Measurements from ENCODE around the gene HMCN1. TPM values are rescaled to one million over a fixed set of nuclear protein-coding genes. Genes with fewer than 3 reads are reported as not detected.

The HMCN1 gene
- polyA plus RNA-seq, 1 donor from 2014 or later: 0.66 TPM

DNA sequence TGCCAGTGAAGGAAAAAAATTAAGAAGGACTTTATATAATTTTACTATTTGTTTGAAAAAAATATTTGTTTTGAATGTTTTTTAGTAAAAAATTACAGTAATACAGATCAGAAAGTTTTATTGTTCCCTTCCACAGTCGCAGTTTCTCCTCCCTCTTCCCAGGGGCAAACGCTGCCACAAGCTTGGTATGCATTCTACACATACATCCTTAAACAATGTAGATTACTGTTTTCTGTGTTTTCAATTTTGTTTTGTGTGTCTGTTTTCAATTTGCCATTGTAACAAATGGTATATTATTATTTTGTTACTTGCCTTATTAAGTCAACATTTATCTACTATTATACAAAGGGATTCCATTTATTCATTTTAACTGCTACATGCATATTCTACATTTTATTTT lies 257.1 kb downstream of the HMCN1 start:
- Histone ChIP-seq H3K4me3 (ENCODE audit: low read length) (no peak overlapping the region), H4K20me1 (ENCODE audit: insufficient read depth) (no peaks in the 10 kb centered on the region), H3F3A (ENCODE audit: insufficient read depth, low read length, poor library complexity, severe bottlenecking) (no peaks in the 10 kb centered on the region), H2AFZ (ENCODE audit: low read depth, low read length) (no peak overlapping the region), H3K9ac (ENCODE audit: low read length) (no peak overlapping the region), H3K9me3 (ENCODE audit: low read length) (no peaks in the 10 kb centered on the region), H3K36me3 (ENCODE audit: insufficient read depth, low read length) (no peaks in the 10 kb centered on the region), H3K9me2 (ENCODE audit: insufficient read depth, low read length) (no peaks in the 10 kb centered on the region), H3K4me2 (ENCODE audit: low read length) (no peak overlapping the region), H3K79me2 (replicated peaks; ENCODE audit: insufficient read depth, low read length) (no peaks in the 10 kb centered on the region), H3K27ac (ENCODE audit: low read length) (no peak overlapping the region), H3K27me3 (ENCODE audit: insufficient read depth, low read depth, low read length) (no peaks in the 10 kb centered on the region)
- no peak for TF ChIP-seq EZH2 (IDR thresholded peaks at IDR 0.05; ENCODE audit: borderline replicate concordance, insufficient read depth, low read length, poor library complexity, severe bottlenecking)
- no peak for TF ChIP-seq RAD21 (conservative IDR thresholded peaks at IDR 0.05)
- TF ChIP-seq EP300 (conservative IDR thresholded peaks at IDR 0.05; ENCODE audit: poor library complexity, severe bottlenecking): no peak
- TF ChIP-seq TAF1 (IDR thresholded peaks at IDR 0.05; ENCODE audit: low read depth): no peak
- TF ChIP-seq, protein P1, sequence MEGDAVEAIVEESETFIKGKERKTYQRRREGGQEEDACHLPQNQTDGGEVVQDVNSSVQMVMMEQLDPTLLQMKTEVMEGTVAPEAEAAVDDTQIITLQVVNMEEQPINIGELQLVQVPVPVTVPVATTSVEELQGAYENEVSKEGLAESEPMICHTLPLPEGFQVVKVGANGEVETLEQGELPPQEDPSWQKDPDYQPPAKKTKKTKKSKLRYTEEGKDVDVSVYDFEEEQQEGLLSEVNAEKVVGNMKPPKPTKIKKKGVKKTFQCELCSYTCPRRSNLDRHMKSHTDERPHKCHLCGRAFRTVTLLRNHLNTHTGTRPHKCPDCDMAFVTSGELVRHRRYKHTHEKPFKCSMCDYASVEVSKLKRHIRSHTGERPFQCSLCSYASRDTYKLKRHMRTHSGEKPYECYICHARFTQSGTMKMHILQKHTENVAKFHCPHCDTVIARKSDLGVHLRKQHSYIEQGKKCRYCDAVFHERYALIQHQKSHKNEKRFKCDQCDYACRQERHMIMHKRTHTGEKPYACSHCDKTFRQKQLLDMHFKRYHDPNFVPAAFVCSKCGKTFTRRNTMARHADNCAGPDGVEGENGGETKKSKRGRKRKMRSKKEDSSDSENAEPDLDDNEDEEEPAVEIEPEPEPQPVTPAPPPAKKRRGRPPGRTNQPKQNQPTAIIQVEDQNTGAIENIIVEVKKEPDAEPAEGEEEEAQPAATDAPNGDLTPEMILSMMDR (IDR thresholded peaks at IDR 0.05; ENCODE audit: poor library complexity, severe bottlenecking): no peak

DNA sequence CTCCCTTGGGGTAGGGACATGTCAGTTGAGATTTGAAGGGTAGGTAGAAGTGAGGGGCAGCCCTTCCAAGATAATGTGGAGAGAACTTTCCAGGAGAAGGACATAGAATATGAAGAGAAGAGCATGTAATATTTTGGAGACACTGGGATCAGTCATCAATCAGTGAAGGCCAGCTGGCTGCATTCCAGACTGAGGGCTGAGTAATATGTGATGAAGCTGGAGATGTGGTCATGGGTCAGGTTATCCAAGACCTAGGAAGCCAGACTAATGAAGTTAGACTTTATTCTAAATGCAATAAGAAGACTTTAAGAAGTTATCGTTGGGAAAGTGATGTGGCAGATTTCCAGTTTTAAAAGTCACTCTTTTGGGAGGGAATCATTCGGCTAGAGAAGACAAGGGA lies 262.0 kb downstream of the HMCN1 start:
- Histone ChIP-seq H3K27me3 (ENCODE audit: insufficient read depth, low read depth, low read length) (no peaks in the 10 kb centered on the region), H3K9ac (ENCODE audit: low read length) (no peak overlapping the region), H3K4me2 (ENCODE audit: low read length) (no peak overlapping the region), H3K27ac (ENCODE audit: low read length) (no peak overlapping the region), H3K36me3 (ENCODE audit: insufficient read depth, low read length) (no peaks in the 10 kb centered on the region), H2AFZ (ENCODE audit: low read depth, low read length) (no peak overlapping the region), H3K79me2 (replicated peaks; ENCODE audit: insufficient read depth, low read length) (no peaks in the 10 kb centered on the region), H3F3A (ENCODE audit: insufficient read depth, low read length, poor library complexity, severe bottlenecking) (no peaks in the 10 kb centered on the region), H3K9me2 (ENCODE audit: insufficient read depth, low read length) (no peaks in the 10 kb centered on the region), H3K9me3 (ENCODE audit: low read length) (no peaks in the 10 kb centered on the region), H4K20me1 (ENCODE audit: insufficient read depth) (no peaks in the 10 kb centered on the region), H3K4me3 (ENCODE audit: low read length) (no peak overlapping the region)
- TF ChIP-seq RAD21 (conservative IDR thresholded peaks at IDR 0.05) (no peak), REST (IDR thresholded peaks at IDR 0.05; ENCODE audit: borderline replicate concordance) (no peak), EZH2 (IDR thresholded peaks at IDR 0.05; ENCODE audit: borderline replicate concordance, insufficient read depth, low read length, poor library complexity, severe bottlenecking) (no peak), EP300 (conservative IDR thresholded peaks at IDR 0.05; ENCODE audit: poor library complexity, severe bottlenecking) (no peak), POLR2AphosphoS5 (IDR thresholded peaks at IDR 0.05) (no peak), SMC3 (conservative IDR thresholded peaks at IDR 0.05; ENCODE audit: poor library complexity) (no peak), TAF1 (IDR thresholded peaks at IDR 0.05; ENCODE audit: low read depth) (no peak), MXI1 (conservative IDR thresholded peaks at IDR 0.05; ENCODE audit: poor library complexity, severe bottlenecking) (no peak)
- TF ChIP-seq, protein P1 (IDR thresholded peaks at IDR 0.05; ENCODE audit: poor library complexity, severe bottlenecking): no peak
